OCI-LY3 (cell line): ENCODE data around the gene SSBP2.

Experiments
- H2AFZ ChIP-seq: fragments of 200-600, 300-600 bp; shearing (Covaris generic); 2 replicates; pipeline ENCODE4 v1.6.0; 2014; ENCODE audit warnings: antibody characterized with exemption, low read depth, low read length
- H3K27ac ChIP-seq: fragments of 200-600, 300-600 bp; sonication (generic); 2 replicates; pipeline ENCODE4 v1.5.1; 2014; ENCODE audit warnings: mild to moderate bottlenecking, low read length, moderate library complexity, mixed read lengths
- H3K27me3 ChIP-seq: fragments of 200-600, 300-600 bp; sonication (generic); 2 replicates; pipeline ENCODE4 v1.6.1; 2014; ENCODE audit warnings: low read depth, low read length, mixed read lengths
- H3K36me3 ChIP-seq: fragments of 200-600, 300-600 bp; sonication (generic); replicated peaks from 2 replicates; pipeline ENCODE3; 2014; ENCODE audit warnings: low read depth, low read length, mixed read lengths
- H3K4me1 ChIP-seq: fragments of 300-600, 200-600 bp; sonication (generic); 2 replicates; pipeline ENCODE4 v1.6.1; 2014; ENCODE audit warnings: low read length, mixed read lengths
- H3K4me2 ChIP-seq: fragments of 200-600, 300-600 bp; sonication (generic); 2 replicates; pipeline ENCODE4 v1.6.1; 2014; ENCODE audit warnings: low read length, mixed read lengths
- H3K4me3 ChIP-seq: fragments of 300-600, 200-600 bp; sonication (generic); 2 replicates; pipeline ENCODE4 v1.5.1; 2014; ENCODE audit warnings: antibody characterized with exemption, mild to moderate bottlenecking, low read length, moderate library complexity
- H3K79me2 ChIP-seq: fragments of 300-600, 200-600 bp; shearing (Covaris generic); 2 replicates; pipeline ENCODE4 v1.6.1; 2014; ENCODE audit warnings: mild to moderate bottlenecking, low read length, mixed read lengths
- H3K9ac ChIP-seq: fragments of 300-600, 200-600 bp; shearing (Covaris generic); 2 replicates; pipeline ENCODE4 v1.6.0; 2014; ENCODE audit warnings: mild to moderate bottlenecking, low read length, moderate library complexity
- H3K9me3 ChIP-seq: fragments of 200-600, 300-600 bp; shearing (Covaris generic); 2 replicates; pipeline ENCODE4 v1.6.1; 2014; ENCODE audit warnings: low read length, mixed read lengths; ENCODE audit not compliant: insufficient read depth
- H4K20me1 ChIP-seq: fragments of 200-600, 300-600 bp; sonication (generic); 2 replicates; pipeline ENCODE4 v1.6.1; 2016; ENCODE audit warnings: low read length, mixed read lengths; ENCODE audit not compliant: insufficient read depth
- CTCF ChIP-seq: fragments of 200-600, 300-600 bp; sonication (generic); IDR thresholded peaks from 2 replicates; pipeline ENCODE4 v1.5.1; 2014; ENCODE audit warnings: antibody characterized with exemption, low read length, low read depth
- EZH2phosphoT487 ChIP-seq: fragments of 200-600 bp; shearing (Covaris generic); IDR thresholded peaks from 2 replicates; pipeline ENCODE4 v1.6.1; 2018; ENCODE audit warnings: antibody characterized with exemption, mixed run types, low read depth

SSBP2 gene

GRCh38 chr5:81525690-81526089 is 225.2 kb downstream of the SSBP2 start:
- no peak overlapping the region for H3K4me2 ChIP-seq
- no peaks in the 10 kb centered on the region for H3K27me3 ChIP-seq
- H3K79me2 ChIP-seq = no peaks in the 10 kb centered on the region
- no peak overlapping the region for H3K4me3 ChIP-seq
- TF ChIP-seq EZH2phosphoT487 (no peak), CTCF (no peak)
- no peaks in the 10 kb centered on the region for H3K4me1 ChIP-seq
- no peak overlapping the region for H3K27ac ChIP-seq
- no peak overlapping the region for H2AFZ ChIP-seq
- no peaks in the 10 kb centered on the region for H4K20me1 ChIP-seq
- no peaks in the 10 kb centered on the region for H3K36me3 ChIP-seq
- no peaks in the 10 kb centered on the region for H3K9me3 ChIP-seq
- no peak overlapping the region for H3K9ac ChIP-seq

GRCh38 chr5:81524015-81524414 is 226.9 kb downstream of the SSBP2 start:
- Histone ChIP-seq H3K4me1 (peaks cover 7% of the 10 kb centered on the region), H3K27ac (no peak overlapping the region), H3K4me3 (no peak overlapping the region), H3K27me3 (no peaks in the 10 kb centered on the region), H3K9me3 (no peaks in the 10 kb centered on the region), H3K4me2 (no peak overlapping the region), H4K20me1 (no peaks in the 10 kb centered on the region), H3K79me2 (no peaks in the 10 kb centered on the region), H3K36me3 (no peaks in the 10 kb centered on the region), H3K9ac (no peak overlapping the region), H2AFZ (no peak overlapping the region)
- TF ChIP-seq EZH2phosphoT487 (no peak), CTCF (no peak)

- H3K27ac ChIP-seq = no peak overlapping the region
- no peak overlapping the region for H3K9ac ChIP-seq
- H4K20me1 ChIP-seq = no peaks in the 10 kb centered on the region
- no peak overlapping the region for H3K4me3 ChIP-seq
- H3K79me2 ChIP-seq = no peaks in the 10 kb centered on the region
- TF ChIP-seq EZH2phosphoT487 = no peak
- no peak for TF ChIP-seq CTCF
- no peak overlapping the region for H2AFZ ChIP-seq
- H3K36me3 ChIP-seq = no peaks in the 10 kb centered on the region
- no peaks in the 10 kb centered on the region for H3K9me3 ChIP-seq
- H3K27me3 ChIP-seq = no peaks in the 10 kb centered on the region
- H3K4me2 ChIP-seq = no peak overlapping the region
- peaks cover 9% of the 10 kb centered on the region for H3K4me1 ChIP-seq
Measured at GRCh38 chr5:81522571-81522970, 228.3 kb downstream of the SSBP2 start.

GRCh38 chr5:81520769-81521168 is 230.1 kb downstream of the SSBP2 start:
- H3K4me1 ChIP-seq = peaks cover 9% of the 10 kb centered on the region
- H2AFZ ChIP-seq = no peak overlapping the region
- no peak overlapping the region for H3K9ac ChIP-seq
- no peak overlapping the region for H3K27ac ChIP-seq
- H4K20me1 ChIP-seq = no peaks in the 10 kb centered on the region
- no peaks in the 10 kb centered on the region for H3K27me3 ChIP-seq
- H3K4me3 ChIP-seq = no peak overlapping the region
- no peak overlapping the region for H3K4me2 ChIP-seq
- H3K79me2 ChIP-seq = no peaks in the 10 kb centered on the region
- H3K9me3 ChIP-seq = no peaks in the 10 kb centered on the region
- H3K36me3 ChIP-seq = no peaks in the 10 kb centered on the region
- no peak for TF ChIP-seq CTCF
- TF ChIP-seq EZH2phosphoT487 = no peak
